HepG2 (cell line): ENCODE data around the gene EMC10. TPM values are rescaled to one million over a fixed set of nuclear protein-coding genes. Genes with fewer than 3 reads are reported as not detected.

Source experiments
- KAT8 ChIP-seq: IDR thresholded peaks from 2 replicates; pipeline ENCODE4 v1.6.1; 2016; ENCODE audit warnings: missing genetic modification reagents, missing compliant biosample characterization
- PATZ1 ChIP-seq: sonication (generic); formaldehyde crosslinking; IDR thresholded peaks from 2 replicates; pipeline ENCODE4 v1.4.0; 2020; ENCODE audit warnings: missing genetic modification reagents
- PAXIP1 ChIP-seq: sonication (generic); formaldehyde crosslinking; conservative IDR thresholded peaks from 2 replicates; pipeline ENCODE4 v1.4.0; 2020; ENCODE audit warnings: mild to moderate bottlenecking, missing genetic modification reagents, moderate library complexity
- PRDM4 ChIP-seq: sonication (generic); formaldehyde crosslinking; IDR thresholded peaks from 2 replicates; pipeline ENCODE4 v1.9.0; 2021; ENCODE audit warnings: missing genetic modification reagents, borderline replicate concordance
- RERE ChIP-seq: IDR thresholded peaks from 2 replicates; pipeline ENCODE4 v1.6.1; 2016; ENCODE audit warnings: low read depth, missing genetic modification reagents, missing compliant biosample characterization
- SUZ12 ChIP-seq: fragments of 150-350 bp; IDR thresholded peaks from 2 replicates; pipeline ENCODE4 v1.6.1; 2014; ENCODE audit warnings: low read depth, low read length
- YY1 ChIP-seq: IDR thresholded peaks from 2 replicates; pipeline ENCODE4 v1.6.1; 2011; ENCODE audit warnings: low read length, low read depth, moderate library complexity, mild to moderate bottlenecking; ENCODE audit not compliant: insufficient read depth, insufficient replicate concordance
- ZBTB7B ChIP-seq: sonication (generic); formaldehyde crosslinking; IDR thresholded peaks from 2 replicates; pipeline ENCODE4 v1.4.0; 2020; ENCODE audit warnings: missing genetic modification reagents
- ZNF510 ChIP-seq: sonication (generic); formaldehyde crosslinking; IDR thresholded peaks from 2 replicates; pipeline ENCODE4 v1.4.0; 2020; ENCODE audit warnings: low read depth, mild to moderate bottlenecking, missing genetic modification reagents
- ZNF556 ChIP-seq: sonication (generic); formaldehyde crosslinking; IDR thresholded peaks from 2 replicates; pipeline ENCODE4 v1.4.0; 2020; ENCODE audit warnings: mild to moderate bottlenecking, missing genetic modification reagents, borderline replicate concordance
- ZNF557 ChIP-seq: sonication (generic); formaldehyde crosslinking; IDR thresholded peaks from 2 replicates; pipeline ENCODE4 v1.4.0; 2020; ENCODE audit warnings: missing genetic modification reagents
- ZNF770 ChIP-seq: sonication (generic); formaldehyde crosslinking; IDR thresholded peaks from 2 replicates; pipeline ENCODE4 v1.5.0; 2020; ENCODE audit warnings: mild to moderate bottlenecking, missing genetic modification reagents
- polyA plus RNA-seq, 8 experiments: library from polyadenylated mRNA; depleted of rRNA in 3 of 8; stranded (reverse) in 7 of 8; unstranded in 1 of 8; fragments of >200 nt; fragmentation: Illumina TruSeq in 4 of 8; extraction: Trizol in 4 of 8; gene quantifications; 2 replicates each; pipeline versions ENCODE4 v1.2.1 to v1.2.3, GENCODE V29; 2011 to 2016; ENCODE audit warnings: low read depth in 4 of 8, missing spikeins in 1 of 8, mixed read lengths in 1 of 8; ENCODE audit not compliant: insufficient read depth in 1 of 8
- total RNA-seq, 5 experiments: library from RNA; depleted of rRNA; stranded (reverse); fragments of >200 nt; fragmentation: Illumina TruSeq; extraction: Trizol; gene quantifications; 2 replicates each; pipeline ENCODE4 v1.2.3, GENCODE V29; 2016; ENCODE audit warnings: low read depth in 1 of 5

Gene EMC10
- total and polyA plus RNA-seq, 2 of the 13 experiments (the other 11 are each of a cell fraction or from before 2014, with no cell fraction given): not detected

- TF ChIP-seq ZNF556 (CRISPR knock-in tag): no peak
- peak; percentile 55; the same call in 1 of the 2 replicates for TF ChIP-seq PATZ1
- peak; percentile 65 for TF ChIP-seq PAXIP1 (CRISPR knock-in tag)
- no peak for TF ChIP-seq RERE (CRISPR knock-in tag)
- 0 out of 2 replicates have a peak, but pooled peaks have one; percentile 33 for TF ChIP-seq ZBTB7B (CRISPR knock-in tag)
- peak; percentile 42 for TF ChIP-seq YY1
- no peak for TF ChIP-seq ZNF557 (CRISPR knock-in tag)
- no peak for TF ChIP-seq PRDM4 (CRISPR knock-in tag)
- no peak for TF ChIP-seq ZNF770 (CRISPR knock-in tag)
- TF ChIP-seq KAT8: peak; percentile 42; the same call in 1 of the 2 replicates
- no peak for TF ChIP-seq ZNF510 (CRISPR knock-in tag)
- no peak for TF ChIP-seq SUZ12
These were observed 37.5 kb downstream of the EMC10 start, which contains the start of gene ASPDH (continued) for GRCh38 chr19:50513746-50514345.
